WI38 (cell line): ENCODE data around the gene MROH7.

Experiments used
- H3K4me3 ChIP-seq: 2 replicates; pipeline ENCODE4 v1.5.1; 2011; ENCODE audit warnings: low read depth, mild to moderate bottlenecking, control low read depth, low read length
- CTCF ChIP-seq: IDR thresholded peaks from 2 replicates; pipeline ENCODE4 v1.5.1; 2012; ENCODE audit warnings: low read depth, mild to moderate bottlenecking, control low read depth, low read length

MROH7 gene

DNA sequence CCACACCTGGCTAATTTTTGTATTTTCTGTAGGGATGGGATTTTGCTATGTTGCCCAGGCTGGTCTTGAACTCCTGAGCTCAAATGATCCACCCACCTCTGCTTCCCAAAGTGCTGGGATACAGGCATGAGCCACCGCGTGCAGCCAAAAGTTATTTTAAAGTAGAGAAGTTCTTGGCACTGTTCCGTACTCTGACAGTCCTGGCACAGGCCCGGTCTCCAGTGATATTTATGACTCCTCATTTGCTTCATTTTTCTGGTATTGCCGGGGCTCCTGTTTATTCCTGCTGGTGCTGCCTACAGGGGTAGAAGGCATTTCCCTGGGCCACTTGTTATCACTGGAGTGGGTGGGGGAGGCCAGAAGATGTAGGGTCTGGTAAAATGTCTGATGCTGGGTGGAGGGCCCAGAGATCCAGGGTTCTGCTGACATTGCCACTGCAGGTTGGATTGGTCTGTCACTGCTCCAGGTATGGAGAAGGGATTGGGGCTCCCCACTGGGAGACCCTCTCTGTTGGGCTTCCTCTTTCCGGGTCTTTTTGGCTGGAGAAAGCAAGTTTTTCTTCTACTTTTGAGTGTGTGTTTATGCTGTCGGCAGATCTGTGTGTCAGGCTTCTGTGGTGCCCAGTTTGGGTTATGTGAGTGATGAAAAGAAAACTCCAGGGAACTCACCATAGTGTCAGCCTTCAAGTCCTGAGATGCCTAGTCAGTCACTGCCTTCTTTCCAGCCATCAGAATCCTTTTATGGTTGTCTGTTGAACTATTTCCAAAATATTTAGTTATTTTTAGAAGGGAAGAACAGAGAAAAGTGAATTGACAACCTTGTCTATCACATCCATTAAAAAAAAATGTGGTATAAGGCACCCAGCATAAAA, 4.5 kb downstream of the MROH7 start:
- H3K4me3 ChIP-seq: no peak overlapping the region

DNA sequence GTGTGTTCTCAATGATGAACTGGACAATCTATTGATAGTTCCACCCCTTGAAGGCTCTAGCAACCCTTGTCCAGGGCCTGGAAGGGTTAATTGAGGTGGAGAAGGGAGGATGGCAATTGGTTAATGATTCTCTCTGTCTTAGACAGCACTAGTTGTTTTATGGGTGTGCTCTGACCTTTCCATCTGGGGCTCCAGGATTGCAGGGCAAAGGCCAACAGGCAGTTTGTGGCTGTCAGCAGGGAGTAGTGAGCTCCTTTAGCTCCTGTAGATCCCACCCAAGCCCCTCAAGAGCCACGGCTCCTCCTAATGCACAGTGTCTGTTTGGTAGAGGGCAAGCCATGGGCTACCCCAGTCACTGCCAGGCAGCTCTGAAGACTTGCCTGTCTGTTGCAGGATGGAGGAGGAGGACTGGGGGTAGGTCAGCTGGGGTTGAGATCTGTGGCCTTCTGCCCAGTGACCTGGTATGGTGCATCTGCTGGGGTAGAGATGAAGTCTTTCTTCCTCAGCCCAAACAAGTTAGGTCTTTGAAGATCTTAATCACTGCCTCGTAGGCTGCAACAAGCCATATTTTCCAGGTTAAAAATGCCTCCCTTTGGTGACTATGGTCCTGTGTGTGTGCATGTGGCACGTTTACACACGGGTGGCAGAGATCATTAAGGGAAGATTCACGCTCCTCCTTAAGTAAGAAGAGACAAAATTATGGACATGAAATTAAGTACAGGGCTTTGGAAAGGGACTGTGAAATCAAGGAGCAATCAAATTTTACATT, 7.7 kb downstream of the MROH7 start:
- no peak for TF ChIP-seq CTCF
- H3K4me3 ChIP-seq: no peak overlapping the region

More for the DNA sequence above, 4.5 kb downstream of the MROH7 start:
- no peak for TF ChIP-seq CTCF

GRCh38 chr1:54649921-54650320, 8.3 kb downstream of the MROH7 start:
- no peak for TF ChIP-seq CTCF
- no peak overlapping the region for H3K4me3 ChIP-seq

DNA sequence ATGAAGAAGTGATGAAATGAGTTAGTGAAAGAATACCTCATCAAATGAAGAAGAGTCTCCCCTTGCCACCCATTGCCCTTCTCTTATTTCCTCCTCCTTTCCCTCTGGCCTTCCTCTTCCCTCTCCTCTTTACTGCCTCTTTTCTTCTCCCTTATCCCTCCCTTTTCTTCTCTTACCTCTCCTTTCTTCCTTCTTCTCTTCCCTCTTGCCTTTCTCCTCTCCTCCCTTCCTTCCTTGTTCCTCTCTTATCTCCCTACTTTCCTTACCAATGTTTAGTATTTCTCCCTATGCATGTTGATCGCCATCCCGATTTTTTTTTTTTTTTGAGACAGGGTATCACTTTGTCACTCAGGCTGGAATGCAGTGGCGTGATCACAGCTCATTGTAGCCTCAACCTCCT, 8.8 kb downstream of the MROH7 start:
- no peak overlapping the region for H3K4me3 ChIP-seq
- no peak for TF ChIP-seq CTCF

GRCh38 chr1:54651608-54652007, 10.0 kb downstream of the MROH7 start:
- H3K4me3 ChIP-seq: no peak overlapping the region
- TF ChIP-seq CTCF: no peak

DNA sequence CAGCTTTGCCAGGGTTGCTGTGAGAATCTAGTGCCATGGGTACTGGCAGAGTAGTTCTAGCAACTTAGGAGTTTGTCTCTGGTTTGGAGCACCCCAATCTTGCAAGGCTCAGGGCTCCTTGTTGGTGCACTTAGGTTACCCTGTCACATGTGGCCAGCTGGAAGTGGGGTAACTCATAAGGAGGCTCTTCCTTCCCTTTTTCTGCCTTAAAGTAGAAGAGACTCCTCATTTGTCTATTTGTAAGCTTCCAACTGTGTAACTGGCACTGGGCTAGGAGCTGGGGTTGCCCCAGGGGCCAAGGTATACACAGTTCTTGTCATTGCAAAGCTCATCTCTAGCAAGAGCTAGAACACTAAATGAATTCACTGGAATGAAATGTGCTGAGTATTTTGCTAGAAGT, 10.6 kb downstream of the MROH7 start:
- no peak overlapping the region for H3K4me3 ChIP-seq
- TF ChIP-seq CTCF: no peak

DNA sequence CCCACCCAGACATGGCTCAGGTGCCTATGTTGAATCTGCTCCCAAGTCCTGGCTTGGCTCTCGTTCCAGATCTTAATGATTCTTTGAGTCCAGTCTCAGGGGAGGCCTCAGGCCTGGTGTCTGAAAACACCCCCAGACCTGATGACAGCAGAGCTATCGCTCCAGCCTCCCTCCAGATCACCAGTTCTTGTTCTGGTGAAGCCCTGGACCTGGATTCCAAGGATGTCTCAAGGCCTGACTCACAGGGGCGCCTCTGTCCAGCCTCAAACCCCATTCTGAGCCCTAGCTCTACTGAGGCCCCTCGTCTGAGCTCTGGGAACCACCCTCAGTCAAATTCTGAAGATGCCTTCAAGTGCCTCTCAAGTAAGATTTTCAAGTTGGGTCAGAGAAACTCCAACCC, 11.4 kb downstream of the MROH7 start:
- TF ChIP-seq CTCF: no peak
- no peak overlapping the region for H3K4me3 ChIP-seq
